HG02623 (cell line): ENCODE data around the gene TLL1.

Experiments
- ATAC-seq: cut with Tn5 transposase; IDR thresholded peaks from one replicate; pipeline ENCODE4 v1.9.1; 2021; ENCODE audit warnings: moderate library complexity; ENCODE audit not compliant: unreplicated experiment

TLL1 gene

GRCh38 chr4:165872461-165873297 lies at the start of gene TLL1:
TLL1 (plus strand) TSS chr4:165873237; CDS start chr4:165873905, 668 bp downstream.
- no peak for ATAC-seq

GRCh38 chr4:165826166-165826565 lies 46.9 kb upstream of the TLL1 start:
- no peak for ATAC-seq

- no peak for ATAC-seq
These were observed 46.0 kb upstream of the TLL1 start for GRCh38 chr4:165827018-165827417.

GRCh38 chr4:165828928-165829327 lies 44.1 kb upstream of the TLL1 start:
- no peak for ATAC-seq

GRCh38 chr4:165834116-165834515 lies 38.9 kb upstream of the TLL1 start:
- ATAC-seq, result no peak

- no peak for ATAC-seq
These were observed 34.5 kb upstream of the TLL1 start for GRCh38 chr4:165838575-165838974.

GRCh38 chr4:165839615-165840333 lies 33.3 kb upstream of the TLL1 start:
- no peak for ATAC-seq

- no peak for ATAC-seq
These were observed 30.4 kb upstream of the TLL1 start for GRCh38 chr4:165842684-165843083.

- no peak for ATAC-seq
These were observed 28.9 kb upstream of the TLL1 start for GRCh38 chr4:165844161-165844560.

GRCh38 chr4:165851256-165851655 lies 21.8 kb upstream of the TLL1 start:
- ATAC-seq, result no peak

GRCh38 chr4:165855191-165855590 lies 17.8 kb upstream of the TLL1 start:
- ATAC-seq, result no peak

- no peak for ATAC-seq
These were observed 11.7 kb upstream of the TLL1 start for GRCh38 chr4:165861363-165861762.

GRCh38 chr4:165864271-165864670 lies 8.8 kb upstream of the TLL1 start:
- no peak for ATAC-seq

- ATAC-seq, result no peak
These were observed 6.9 kb upstream of the TLL1 start for GRCh38 chr4:165866019-165866650.

GRCh38 chr4:165867961-165868360 lies 5.1 kb upstream of the TLL1 start:
- no peak for ATAC-seq

- ATAC-seq, result no peak
These were observed 448 bp downstream of the TLL1 start for GRCh38 chr4:165873298-165874071.

- no peak for ATAC-seq
These were observed 1.2 kb downstream of the TLL1 start for GRCh38 chr4:165874072-165874790.

GRCh38 chr4:165874791-165875371 lies 1.8 kb downstream of the TLL1 start:
- no peak for ATAC-seq

GRCh38 chr4:165875446-165875845 lies 2.4 kb downstream of the TLL1 start:
- ATAC-seq, result no peak

- ATAC-seq, result no peak
These were observed 4.2 kb downstream of the TLL1 start for GRCh38 chr4:165877286-165877685.
